Measurements from ENCODE around the gene BCORL1.

The BCORL1 gene

DNA sequence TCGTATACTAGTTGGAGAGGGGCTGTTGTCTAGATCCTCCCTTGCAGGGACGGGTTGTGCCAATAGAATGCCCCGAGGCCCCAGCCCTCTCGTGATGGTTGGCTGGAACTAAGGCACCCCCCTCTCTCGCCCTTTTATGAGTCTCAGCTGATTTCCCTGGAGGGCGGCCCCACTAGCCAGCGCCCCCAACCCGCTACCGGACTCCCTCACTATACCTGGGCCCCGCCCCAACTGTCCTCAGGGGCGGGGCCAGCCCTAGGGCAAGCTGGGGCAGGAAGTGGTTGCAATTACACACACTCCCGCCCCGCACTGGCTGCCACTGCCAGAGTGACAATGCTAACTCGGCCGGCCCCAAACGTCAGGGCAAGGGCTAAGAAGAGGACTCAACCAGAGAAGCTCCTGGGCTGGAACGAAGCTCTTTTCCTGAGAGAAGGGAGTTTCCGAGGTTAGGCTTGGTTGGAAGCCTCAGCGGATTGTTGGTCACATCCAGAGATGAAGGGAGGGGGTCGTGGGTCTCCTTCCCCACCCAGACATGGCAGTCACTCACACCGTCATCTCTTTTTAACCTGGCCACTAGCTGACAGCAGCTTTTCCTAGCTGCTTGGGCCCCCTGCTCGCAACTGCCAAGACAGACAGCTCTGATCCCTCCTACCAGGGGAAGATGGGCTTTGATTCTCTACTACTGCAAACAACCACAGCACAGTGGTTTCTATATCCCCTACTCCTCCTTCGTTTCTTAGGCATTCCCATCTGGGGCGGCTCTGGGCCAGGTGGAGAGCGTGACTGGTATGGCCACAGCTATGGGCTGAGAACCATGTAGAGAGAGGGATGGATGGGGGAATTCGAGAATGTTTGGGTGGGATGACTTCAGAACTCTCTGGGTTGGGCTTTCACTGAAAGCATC is 21.0 kb upstream of the BCORL1 start:
- H3K27ac ChIP-seq: no peak overlapping the region
- peak overlapping the region; percentile 28 for H3K4me3 ChIP-seq
- TF ChIP-seq CTCF (IDR thresholded peaks at IDR 0.05): no peak
- no peak for DNase-seq (ENCODE audit: low spot score)

DNA sequence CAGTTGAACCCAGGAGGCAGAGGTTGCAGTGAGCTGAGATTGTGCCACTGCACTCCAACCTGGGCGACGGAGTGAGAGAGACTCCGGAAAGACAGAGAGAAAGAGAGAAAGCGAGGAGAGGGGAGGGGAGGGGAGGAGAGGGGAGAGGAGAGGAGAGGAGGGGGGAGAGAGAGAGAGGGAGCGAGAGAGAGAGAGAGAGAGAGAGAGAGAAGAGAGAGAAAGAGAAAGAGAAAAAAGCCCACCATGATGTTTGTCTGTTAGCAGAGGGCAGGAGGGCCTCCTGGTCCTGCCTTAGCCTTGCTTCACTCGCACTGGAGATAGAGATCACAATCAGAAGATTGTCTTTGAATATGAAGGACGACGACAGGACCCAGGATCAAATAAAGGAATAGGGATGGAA is 18.7 kb upstream of the BCORL1 start:
- no peak for TF ChIP-seq CTCF (IDR thresholded peaks at IDR 0.05)
- no peak for DNase-seq (ENCODE audit: low spot score)
- Histone ChIP-seq H3K27ac (no peak overlapping the region), H3K4me3 (no peak overlapping the region)

DNA sequence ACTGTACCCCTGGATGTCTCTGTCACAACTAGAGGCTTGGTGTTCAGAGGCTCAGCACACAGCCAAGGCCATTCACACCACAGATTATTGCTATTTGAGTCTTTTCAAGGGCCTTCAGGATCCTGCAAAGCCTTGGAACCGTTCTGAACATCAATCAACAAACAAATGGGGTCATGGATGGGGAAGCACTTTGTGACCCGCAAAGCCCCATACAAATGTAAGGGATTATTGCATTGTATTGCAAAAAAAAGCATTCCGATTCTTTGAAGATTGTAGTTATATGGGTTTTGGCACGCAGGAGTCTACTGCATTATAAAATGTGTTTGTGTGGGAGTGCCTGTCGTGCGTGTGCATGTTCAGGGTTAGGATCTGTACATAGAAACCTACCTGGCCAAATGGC is 17.3 kb upstream of the BCORL1 start:
- TF ChIP-seq CTCF (IDR thresholded peaks at IDR 0.05): no peak
- Histone ChIP-seq H3K27ac (no peak overlapping the region), H3K4me3 (no peak overlapping the region)
- DNase-seq (ENCODE audit: low spot score): no peak

DNA sequence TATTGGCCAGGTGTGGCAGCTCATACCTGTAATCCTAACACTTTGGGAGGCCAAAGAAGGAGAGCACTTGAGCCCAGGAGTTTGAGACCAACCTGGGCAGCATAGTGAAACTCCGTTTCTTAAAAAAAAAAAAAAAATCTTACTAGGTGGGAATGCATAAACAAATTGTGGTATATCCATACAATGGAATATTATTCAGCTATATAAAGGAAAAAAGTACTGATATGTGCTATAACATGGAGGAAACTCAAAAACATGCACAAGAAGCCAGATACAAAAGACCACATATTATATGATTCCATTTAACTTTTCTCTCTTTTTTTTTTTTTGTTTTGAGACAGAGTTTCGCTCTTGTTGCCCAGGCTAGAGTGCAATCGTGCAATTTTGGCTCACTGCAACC is 13.5 kb upstream of the BCORL1 start:
- DNase-seq (ENCODE audit: low spot score): no peak
- Histone ChIP-seq H3K4me3 (no peak overlapping the region), H3K27ac (no peak overlapping the region)
- no peak for TF ChIP-seq CTCF (IDR thresholded peaks at IDR 0.05)

DNA sequence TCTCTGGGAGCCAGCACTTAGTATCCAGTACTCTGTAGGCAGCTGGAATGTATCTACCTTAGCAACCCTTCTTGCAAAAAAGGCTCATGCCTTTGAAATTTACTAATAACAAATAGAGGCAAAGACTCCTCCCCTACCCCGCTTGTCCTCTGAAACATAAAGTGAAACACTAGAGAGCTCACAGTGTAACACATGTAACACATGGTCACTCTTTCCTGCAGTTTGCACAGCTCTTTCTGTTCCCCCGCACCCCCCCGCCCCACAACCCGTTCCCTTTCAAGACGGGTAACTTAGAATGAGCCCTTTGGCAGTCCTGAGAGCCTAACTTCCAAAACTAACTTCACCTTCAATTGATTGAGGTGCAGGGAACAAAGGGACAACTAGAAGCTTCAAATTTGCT is 6.0 kb upstream of the BCORL1 start:
- no peak for DNase-seq (ENCODE audit: low spot score)
- TF ChIP-seq CTCF (IDR thresholded peaks at IDR 0.05): no peak
- H3K27ac ChIP-seq: no peak overlapping the region
- H3K4me3 ChIP-seq: no peak overlapping the region

GRCh38 chrX:129979207-129979920 is 3.1 kb upstream of the BCORL1 start:
- Histone ChIP-seq H3K27ac (peak overlapping the region; percentile 66 to 89), H3K4me3 (no peak overlapping the region)
- DNase-seq (ENCODE audit: low spot score): no peak
- TF ChIP-seq CTCF (IDR thresholded peaks at IDR 0.05): no peak

Data from coronary artery (tissue), 2 donors.